Activated T-cell treated with anti-CD3 and anti-CD28 coated beads, Interleukin-2, amount 50 U/mL, for 24 hours (primary cell): Measurements from ENCODE around the gene ZNF697.
"Not testable (repeated sequence)": the region's sequence is repeated elsewhere in the genome, so short reads cannot be mapped to it uniquely, and the experiment has no call there.

Experiments used
- DNase-seq: peaks from one replicate; pipeline ENCODE4 v3.0.0-alpha.2; 2020
- H3K27ac Mint-ChIP-seq: 2 replicates; pipeline ENCODE4 v1.8.0; 2020; ENCODE audit warnings: mild to moderate bottlenecking, mixed read lengths
- H3K27me3 Mint-ChIP-seq: 2 replicates; pipeline ENCODE4 v1.8.0; 2020; ENCODE audit warnings: mixed read lengths
- H3K36me3 Mint-ChIP-seq: 2 replicates; pipeline ENCODE4 v1.8.0; 2020; ENCODE audit warnings: low read depth, mixed read lengths
- H3K4me1 Mint-ChIP-seq: 2 replicates; pipeline ENCODE4 v1.8.0; 2020; ENCODE audit warnings: low read depth, mixed read lengths
- H3K4me3 Mint-ChIP-seq: 2 replicates; pipeline ENCODE4 v1.8.0; 2020; ENCODE audit warnings: mild to moderate bottlenecking, moderate library complexity, mixed read lengths
- H3K9me3 Mint-ChIP-seq: 2 replicates; pipeline ENCODE4 v1.8.0; 2020; ENCODE audit warnings: mixed read lengths

ZNF697 gene

GRCh38 chr1:119647734-119648619, at the start of gene ZNF697:
ZNF697 (minus strand) TSS chr1:119648266; CDS start chr1:119626100, 22,166 bp downstream.
- Mint-ChIP-seq H3K4me3 (peak within 1 kb of the TSS; percentile 75), H3K27me3 (peaks cover 96% of the 10 kb centered on the region), H3K9me3 (no peaks in the 10 kb centered on the region), H3K27ac (no peak within 1 kb of the TSS), H3K4me1 (peaks cover 24% of the 10 kb centered on the region), H3K36me3 (no peaks in the 10 kb centered on the region)
- peak; percentile 66 for DNase-seq

GRCh38 chr1:119697598-119697997, 49.5 kb upstream of the ZNF697 start:
- no peak overlapping the region for H3K27ac Mint-ChIP-seq
- H3K4me3 Mint-ChIP-seq = no peak overlapping the region
- no peak for DNase-seq
- no peaks in the 10 kb centered on the region for H3K36me3 Mint-ChIP-seq
- no peaks in the 10 kb centered on the region for H3K4me1 Mint-ChIP-seq
- H3K9me3 Mint-ChIP-seq = peaks cover 17% of the 10 kb centered on the region
- H3K27me3 Mint-ChIP-seq = peaks cover 46% of the 10 kb centered on the region

- not testable (repeated sequence) for DNase-seq, H3K4me3 Mint-ChIP-seq, H3K36me3 Mint-ChIP-seq, H3K27ac Mint-ChIP-seq, H3K4me1 Mint-ChIP-seq
- Mint-ChIP-seq H3K9me3 (peaks cover 10% of the 10 kb centered on the region), H3K27me3 (peaks cover 46% of the 10 kb centered on the region)
Measured at GRCh38 chr1:119696863-119697262, 48.8 kb upstream of the ZNF697 start.

- H3K4me1 Mint-ChIP-seq = no peaks in the 10 kb centered on the region
- no peak for DNase-seq
- peaks cover 12% of the 10 kb centered on the region for H3K27me3 Mint-ChIP-seq
- no peak overlapping the region for H3K27ac Mint-ChIP-seq
- H3K4me3 Mint-ChIP-seq = no peak overlapping the region
- H3K36me3 Mint-ChIP-seq = no peaks in the 10 kb centered on the region
- no peaks in the 10 kb centered on the region for H3K9me3 Mint-ChIP-seq
Measured at GRCh38 chr1:119689511-119689910, 41.4 kb upstream of the ZNF697 start.

GRCh38 chr1:119688810-119689209, 40.7 kb upstream of the ZNF697 start:
- no peaks in the 10 kb centered on the region for H3K36me3 Mint-ChIP-seq
- peaks cover 6% of the 10 kb centered on the region for H3K27me3 Mint-ChIP-seq
- no peaks in the 10 kb centered on the region for H3K9me3 Mint-ChIP-seq
- DNase-seq = no peak
- H3K4me3 Mint-ChIP-seq = no peak overlapping the region
- no peak overlapping the region for H3K27ac Mint-ChIP-seq
- H3K4me1 Mint-ChIP-seq = no peaks in the 10 kb centered on the region

- Mint-ChIP-seq H3K9me3 (no peaks in the 10 kb centered on the region), H3K36me3 (no peaks in the 10 kb centered on the region), H3K27me3 (peaks cover 3% of the 10 kb centered on the region), H3K4me1 (no peaks in the 10 kb centered on the region), H3K4me3 (no peak overlapping the region), H3K27ac (no peak overlapping the region)
- no peak for DNase-seq
Measured at GRCh38 chr1:119687434-119688079, 39.5 kb upstream of the ZNF697 start.

GRCh38 chr1:119686661-119687060, 38.6 kb upstream of the ZNF697 start:
- Mint-ChIP-seq H3K4me3 (no peak overlapping the region), H3K27ac (no peak overlapping the region), H3K36me3 (no peaks in the 10 kb centered on the region), H3K27me3 (peaks cover 2% of the 10 kb centered on the region), H3K4me1 (no peaks in the 10 kb centered on the region), H3K9me3 (no peaks in the 10 kb centered on the region)
- no peak for DNase-seq

GRCh38 chr1:119683893-119684292, 35.8 kb upstream of the ZNF697 start:
- Mint-ChIP-seq H3K4me1 (no peaks in the 10 kb centered on the region), H3K27ac (no peak overlapping the region), H3K4me3 (no peak overlapping the region), H3K9me3 (no peaks in the 10 kb centered on the region), H3K36me3 (no peaks in the 10 kb centered on the region), H3K27me3 (no peaks in the 10 kb centered on the region)
- DNase-seq = no peak

GRCh38 chr1:119682141-119682540, 34.1 kb upstream of the ZNF697 start:
- Mint-ChIP-seq H3K27ac (no peak overlapping the region), H3K9me3 (no peaks in the 10 kb centered on the region), H3K27me3 (peaks cover 6% of the 10 kb centered on the region), H3K4me3 (no peak overlapping the region), H3K36me3 (no peaks in the 10 kb centered on the region), H3K4me1 (no peaks in the 10 kb centered on the region)
- DNase-seq = no peak

- Mint-ChIP-seq H3K27ac (no peak overlapping the region), H3K9me3 (no peaks in the 10 kb centered on the region), H3K36me3 (no peaks in the 10 kb centered on the region), H3K4me3 (no peak overlapping the region), H3K4me1 (no peaks in the 10 kb centered on the region), H3K27me3 (peaks cover 6% of the 10 kb centered on the region)
- DNase-seq = no peak
Measured at GRCh38 chr1:119681560-119681959, 33.5 kb upstream of the ZNF697 start.

- H3K4me3 Mint-ChIP-seq = no peak overlapping the region
- H3K36me3 Mint-ChIP-seq = no peaks in the 10 kb centered on the region
- no peak overlapping the region for H3K27ac Mint-ChIP-seq
- H3K9me3 Mint-ChIP-seq = no peaks in the 10 kb centered on the region
- DNase-seq = no peak
- H3K27me3 Mint-ChIP-seq = peaks cover 7% of the 10 kb centered on the region
- peaks cover under 1% of the 10 kb centered on the region for H3K4me1 Mint-ChIP-seq
Measured at GRCh38 chr1:119680723-119681122, 32.7 kb upstream of the ZNF697 start.

- Mint-ChIP-seq H3K9me3 (no peaks in the 10 kb centered on the region), H3K27me3 (peaks cover 12% of the 10 kb centered on the region), H3K4me1 (peaks cover 6% of the 10 kb centered on the region), H3K4me3 (no peak overlapping the region), H3K36me3 (no peaks in the 10 kb centered on the region), H3K27ac (no peak overlapping the region)
- DNase-seq = no peak
Measured at GRCh38 chr1:119680193-119680592, 32.1 kb upstream of the ZNF697 start.

- Mint-ChIP-seq H3K4me3 (no peak overlapping the region), H3K27ac (no peak overlapping the region), H3K27me3 (peaks cover 17% of the 10 kb centered on the region), H3K9me3 (no peaks in the 10 kb centered on the region), H3K36me3 (no peaks in the 10 kb centered on the region), H3K4me1 (peaks cover 6% of the 10 kb centered on the region)
- no peak for DNase-seq
Measured at GRCh38 chr1:119679223-119679622, 31.2 kb upstream of the ZNF697 start.

GRCh38 chr1:119676571-119677206, 28.6 kb upstream of the ZNF697 start:
- Mint-ChIP-seq H3K4me1 (peaks cover 6% of the 10 kb centered on the region), H3K27me3 (peaks cover 22% of the 10 kb centered on the region), H3K4me3 (no peak overlapping the region), H3K27ac (no peak overlapping the region), H3K36me3 (no peaks in the 10 kb centered on the region), H3K9me3 (no peaks in the 10 kb centered on the region)
- no peak for DNase-seq
